ENCODE data around the gene ZNF121.

Gene ZNF121

GRCh38 chr19:9538183-9539058 lies 45.9 kb downstream of the ZNF121 start, which contains the start of gene ZNF426:
ZNF426 (minus strand) TSS chr19:9538645; CDS start chr19:9536232, 2,413 bp downstream.
- DNase-seq (ENCODE audit: low read depth) = peak; percentile 68

- no peak for DNase-seq (ENCODE audit: low read depth)
These were observed 48.4 kb downstream of the ZNF121 start for GRCh38 chr19:9535934-9536333.

GRCh38 chr19:9531933-9532332 lies 52.4 kb downstream of the ZNF121 start:
- DNase-seq (ENCODE audit: low read depth) = no peak

- DNase-seq (ENCODE audit: low read depth) = no peak
These were observed 55.5 kb downstream of the ZNF121 start for GRCh38 chr19:9528757-9529336.

- DNase-seq (ENCODE audit: low read depth) = no peak
These were observed 60.3 kb downstream of the ZNF121 start for GRCh38 chr19:9523885-9524474.

Data from GM04503 (cell line).